Bronchial epithelial cell (primary cell): Measurements from ENCODE around the gene CTDP1. TPM values are rescaled to one million over a fixed set of nuclear protein-coding genes. Genes with fewer than 3 reads are reported as not detected.

Experiments used
- DNase-seq: peaks from one replicate; pipeline ENCODE4 v3.0.0-alpha.2; 2010; ENCODE audit warnings: low read depth
- FAIRE-seq: peaks from 2 replicates; lab custom pipeline; 2011; peaks lifted over from hg19 to GRCh38; lab: Jason Lieb, UNC
- H3K27me3 ChIP-seq: 2 replicates; pipeline ENCODE4 v1.5.1; 2011; ENCODE audit warnings: low read length; ENCODE audit not compliant: control insufficient read depth, insufficient read depth
- H3K36me3 ChIP-seq: 2 replicates; pipeline ENCODE4 v1.5.1; 2011; ENCODE audit warnings: low read length; ENCODE audit not compliant: control insufficient read depth, insufficient read depth
- H3K4me3 ChIP-seq: 2 replicates; pipeline ENCODE4 v1.5.1; 2011; ENCODE audit warnings: mild to moderate bottlenecking, low read depth, low read length, control low read depth
- CTCF ChIP-seq: IDR thresholded peaks from 2 replicates; pipeline ENCODE4 v1.5.1; 2011; ENCODE audit warnings: mild to moderate bottlenecking, moderate library complexity, low read length, control low read depth, inconsistent platforms; ENCODE audit not compliant: insufficient read depth, severe bottlenecking
- total RNA-seq: library from RNA; depleted of rRNA; stranded (reverse); fragments of >200 nt; gene quantifications from 2 replicates; pipeline ENCODE4 v1.2.1, GENCODE V29; 2014

The CTDP1 gene
- total RNA-seq, 1 donor from 2014 or later = 27.1 TPM

GRCh38 chr18:79803611-79804051 lies 124.0 kb downstream of the CTDP1 start:
- FAIRE-seq (no peak), DNase-seq (no peak)
- no peak for TF ChIP-seq CTCF

More at GRCh38 chr18:79803611-79804051, 124.0 kb downstream of the CTDP1 start:
- no peak overlapping the region for H3K4me3 ChIP-seq
- H3K27me3 ChIP-seq = peaks cover 11% of the 10 kb centered on the region
- no peaks in the 10 kb centered on the region for H3K36me3 ChIP-seq

Other genes with a start within 250 kb of the CTDP1 start
- not detected in 2 replicates for gene KCNG2, start 118.1 kb downstream of the CTDP1 start, total RNA-seq